ENCODE measurements around the gene ZNF541. TPM values are rescaled to one million over a fixed set of nuclear protein-coding genes. Genes with fewer than 3 reads are reported as not detected.

The ZNF541 gene
- total and polyA plus RNA-seq, 10 of the 15 experiments (the other 5 are each of a cell fraction or from before 2014, with no cell fraction given), result 0.03 to 0.12 (median 0.07) TPM; not detected in 4

DNA sequence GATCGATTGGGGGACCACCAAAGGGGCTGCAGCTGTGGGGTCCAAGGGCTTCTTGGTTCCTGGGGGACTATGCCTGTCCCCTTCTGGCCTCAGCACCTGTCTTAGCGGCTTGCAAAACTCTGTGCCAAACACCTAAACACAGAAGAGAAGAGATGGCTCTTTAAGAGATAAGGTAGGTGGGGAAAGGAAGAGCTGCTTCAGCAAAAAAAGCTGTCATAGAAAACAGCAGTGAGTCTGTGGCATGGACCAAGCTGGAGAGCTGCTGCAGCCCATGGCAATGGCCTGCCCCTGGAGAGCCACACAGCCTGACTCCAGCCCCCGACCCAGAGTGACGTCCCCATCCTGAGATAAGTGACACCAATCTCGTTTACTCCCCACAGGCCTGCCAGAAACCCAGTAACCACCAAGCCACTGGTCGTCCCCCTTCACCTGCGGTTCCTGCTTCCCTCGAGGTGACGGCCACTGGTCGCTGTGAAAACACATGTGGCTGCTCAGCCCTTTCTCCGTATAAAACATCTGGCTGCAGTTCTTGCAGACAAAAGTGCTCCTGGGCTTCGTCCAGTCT, 33.1 kb downstream of the ZNF541 start:
- ChIA-PET POLR2A (interaction anchor here (0.7 kb wide), 1 partner anchor 18 kb away, joined by 3 read pairs; no protein-coding TSS in a partner anchor), RAD21 (ENCODE audit: unreplicated experiment) (interaction anchor here (0.5 to 1.7 kb wide), 3 partner anchors 14 to 24 kb away, joined by 3 to 7 read pairs (median 3); no protein-coding TSS in a partner anchor), SMC1A (ENCODE audit: uncharacterized antibody, unreplicated experiment) (no interaction called here), CTCF (interaction anchor here (0.6 to 1.6 kb wide), 5 partner anchors 10 to 228 kb away, joined by 3 to 4 read pairs (median 4); no protein-coding TSS in a partner anchor)
- no peak for TF ChIP-seq BMI1 (IDR thresholded peaks at IDR 0.05; ENCODE audit: borderline replicate concordance)
- TF ChIP-seq RCOR1 (conservative IDR thresholded peaks at IDR 0.05; ENCODE audit: low read depth, low read length), result no peak
- TF ChIP-seq, protein P1, sequence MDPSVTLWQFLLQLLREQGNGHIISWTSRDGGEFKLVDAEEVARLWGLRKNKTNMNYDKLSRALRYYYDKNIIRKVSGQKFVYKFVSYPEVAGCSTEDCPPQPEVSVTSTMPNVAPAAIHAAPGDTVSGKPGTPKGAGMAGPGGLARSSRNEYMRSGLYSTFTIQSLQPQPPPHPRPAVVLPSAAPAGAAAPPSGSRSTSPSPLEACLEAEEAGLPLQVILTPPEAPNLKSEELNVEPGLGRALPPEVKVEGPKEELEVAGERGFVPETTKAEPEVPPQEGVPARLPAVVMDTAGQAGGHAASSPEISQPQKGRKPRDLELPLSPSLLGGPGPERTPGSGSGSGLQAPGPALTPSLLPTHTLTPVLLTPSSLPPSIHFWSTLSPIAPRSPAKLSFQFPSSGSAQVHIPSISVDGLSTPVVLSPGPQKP (IDR thresholded peaks at IDR 0.05; ENCODE audit: low read depth, low read length), result no peak
- peak; percentile 30; the same call in 1 of the 2 replicates for TF ChIP-seq MTA2 (IDR thresholded peaks at IDR 0.05; ENCODE audit: low read depth)
- 0 out of 2 replicates have a peak, but pooled peaks have one; percentile 20 for TF ChIP-seq IKZF1 (conservative IDR thresholded peaks at IDR 0.05)
- TF ChIP-seq, protein P2, sequence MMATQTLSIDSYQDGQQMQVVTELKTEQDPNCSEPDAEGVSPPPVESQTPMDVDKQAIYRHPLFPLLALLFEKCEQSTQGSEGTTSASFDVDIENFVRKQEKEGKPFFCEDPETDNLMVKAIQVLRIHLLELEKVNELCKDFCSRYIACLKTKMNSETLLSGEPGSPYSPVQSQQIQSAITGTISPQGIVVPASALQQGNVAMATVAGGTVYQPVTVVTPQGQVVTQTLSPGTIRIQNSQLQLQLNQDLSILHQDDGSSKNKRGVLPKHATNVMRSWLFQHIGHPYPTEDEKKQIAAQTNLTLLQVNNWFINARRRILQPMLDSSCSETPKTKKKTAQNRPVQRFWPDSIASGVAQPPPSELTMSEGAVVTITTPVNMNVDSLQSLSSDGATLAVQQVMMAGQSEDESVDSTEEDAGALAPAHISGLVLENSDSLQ (IDR thresholded peaks at IDR 0.05), result 0 out of 2 replicates have a peak, but pooled peaks have one; percentile 18
- TF ChIP-seq IKZF2 (IDR thresholded peaks at IDR 0.05), result peak in 1 of 2 experiments; percentile 21; a peak in 1 of 4 replicates
- no peak for TF ChIP-seq MYB (IDR thresholded peaks at IDR 0.05; ENCODE audit: borderline replicate concordance, low read depth, low read length)
- intact Hi-C loops (cut with micrococcal nuclease; ENCODE audit: unreplicated experiment), result no loop called here
- in situ Hi-C loops (cut with MboI), result no loop called here
- Histone ChIP-seq H3K9ac (ENCODE audit: control insufficient read depth, insufficient read depth, low read length) (no peak overlapping the region), H3K79me2 (ENCODE audit: control insufficient read depth, insufficient read depth, low read length) (no peaks in the 10 kb centered on the region), H3K4me3 (no peak overlapping the region), H3K36me3 (ENCODE audit: control insufficient read depth in 2 of 2, insufficient read depth in 2 of 2, low read length in 1 of 2) (no peaks in the 10 kb centered on the region), H3K9me3 (replicated peaks; ENCODE audit: control insufficient read depth, insufficient read depth, low read length) (no peaks in the 10 kb centered on the region), H2AFZ (ENCODE audit: control insufficient read depth, low read depth, low read length) (no peak overlapping the region), H4K20me1 (ENCODE audit: control insufficient read depth, insufficient read depth) (no peaks in the 10 kb centered on the region), H3K4me2 (ENCODE audit: control insufficient read depth, insufficient read depth) (no peak overlapping the region), H3K27me3 (replicated peaks in 1 of 2; ENCODE audit: control insufficient read depth in 2 of 2, insufficient read depth in 2 of 2, low read length in 1 of 2) (0 out of 4 replicates have a peak, but pooled peaks cover 0 to 2% of the 10 kb centered on the region in 2 experiments), H3K4me1 (ENCODE audit: control insufficient read depth, insufficient read depth, low read length) (no peaks in the 10 kb centered on the region), H3K27ac (ENCODE audit: control insufficient read depth, insufficient read depth) (no peak overlapping the region)
- ATAC-seq, result no peak; the same call in 1 of the 3 replicates
- no TSS peak for BruUV-seq (replicated peaks)
- 29% methylated on average over 12 of the region's 12 CpGs for WGBS (ENCODE audit: insufficient coverage, insufficient replicate concordance, low lambda C conversion rate, missing lambda C conversion rate)
- DNase-seq (ENCODE audit: low read depth, low spot score), result no peak
- no peak for FAIRE-seq
